Esophagus (tissue), 2 donors: ENCODE measurements around the gene MFSD6. TPM values are rescaled to one million over a fixed set of nuclear protein-coding genes. Genes with fewer than 3 reads are reported as not detected.
"Not testable (repeated sequence)": the region's sequence is repeated elsewhere in the genome, so short reads cannot be mapped to it uniquely, and the experiment has no call there.

Source experiments
- H3K27ac ChIP-seq, 2 donors: one replicate each; pipeline ENCODE4 v1.5.1; 2013; ENCODE audit warnings: low read depth in 2 of 2, mild to moderate bottlenecking in 2 of 2, inconsistent platforms in 1 of 2, low read length in 1 of 2, moderate library complexity in 1 of 2
- H3K27me3 ChIP-seq, 2 donors: one replicate each; pipeline ENCODE4 v1.6.1; 2013; ENCODE audit warnings: low read length in 2 of 2, control low read depth in 1 of 2, mild to moderate bottlenecking in 1 of 2; ENCODE audit not compliant: insufficient read depth in 2 of 2, control insufficient read depth in 1 of 2
- H3K36me3 ChIP-seq, 2 donors: one replicate each; pipeline ENCODE4 v1.6.1; 2013; ENCODE audit warnings: low read length in 1 of 2; ENCODE audit not compliant: control insufficient read depth in 2 of 2, insufficient read depth in 2 of 2
- H3K4me1 ChIP-seq, 2 donors: one replicate each; pipeline ENCODE4 v1.6.1; 2013; ENCODE audit warnings: low read length in 1 of 2; ENCODE audit not compliant: control insufficient read depth in 2 of 2, insufficient read depth in 2 of 2
- H3K4me3 ChIP-seq, 2 donors: one replicate each; pipeline ENCODE4 v1.5.1; 2013; ENCODE audit warnings: low read length in 2 of 2, mild to moderate bottlenecking in 2 of 2, low read depth in 1 of 2, moderate library complexity in 1 of 2
- H3K9me3 ChIP-seq, 2 donors: one replicate each; pipeline ENCODE4 v1.6.1; 2013; ENCODE audit warnings: mild to moderate bottlenecking in 2 of 2, low read depth in 1 of 2, low read length in 1 of 2, moderate library complexity in 1 of 2; ENCODE audit not compliant: control insufficient read depth in 2 of 2, insufficient read depth in 1 of 2
- whole genome bisulfite sequencing, 2 donors: extraction: QIAGEN DNeasy Blood & Tissue Kit; methylation state at CpG; one replicate each; pipeline ENCODE4 v1.1.7; 2013; 5-methylcytosine and 5-hydroxymethylcytosine counted together
- polyA plus RNA-seq, 2 donors: library from polyadenylated mRNA; stranded (reverse); fragments of 200-250 nt; gene quantifications; one replicate each; pipeline ENCODE4 v1.2.3, GENCODE V29; 2013
- donor health status: healthy with polysubstance abuse.
- donor health status: Bipolar disorder and iron deficiency.

The MFSD6 gene
- polyA plus RNA-seq, 2 donors, result 25.2 to 30.5 TPM

- Histone ChIP-seq H3K9me3 (no peaks in the 10 kb centered on the region), H3K27me3 (no peaks in the 10 kb centered on the region), H3K36me3 (peaks cover 9 to 16% of the 10 kb centered on the region in 2 donors), H3K4me1 (peaks cover 0 to 2% of the 10 kb centered on the region in 2 donors), H3K27ac (no peak overlapping the region), H3K4me3 (no peak overlapping the region)
- WGBS, 2 donors, result 58 to 63% methylated on average over 3 of the region's 3 CpGs
Measured at GRCh38 chr2:190501702-190502407, 93.7 kb downstream of the MFSD6 start.

- Histone ChIP-seq H3K27me3 (no peaks in the 10 kb centered on the region), H3K36me3 (peaks cover 9 to 16% of the 10 kb centered on the region in 2 donors), H3K4me1 (peaks cover 0 to 2% of the 10 kb centered on the region in 2 donors), H3K4me3 (no peak overlapping the region), H3K27ac (no peak overlapping the region), H3K9me3 (no peaks in the 10 kb centered on the region)
- WGBS, 2 donors, result 78 to 88% methylated on average over 3 of the region's 3 CpGs
Measured at GRCh38 chr2:190503088-190503487, 94.9 kb downstream of the MFSD6 start.

- Histone ChIP-seq H3K27ac (no peak overlapping the region), H3K27me3 (no peaks in the 10 kb centered on the region), H3K4me1 (peaks cover 0 to 1% of the 10 kb centered on the region in 2 donors), H3K36me3 (peaks cover 6 to 13% of the 10 kb centered on the region in 2 donors), H3K4me3 (no peak overlapping the region), H3K9me3 (no peaks in the 10 kb centered on the region)
- WGBS, 2 donors, result 97% methylated on average over 3 of the region's 3 CpGs
Measured at GRCh38 chr2:190504912-190505311, 96.8 kb downstream of the MFSD6 start.

- WGBS, 2 donors, result 82 to 90% methylated on average over 1 of the region's 1 CpG
- Histone ChIP-seq H3K4me3 (no peak overlapping the region), H3K9me3 (no peaks in the 10 kb centered on the region), H3K4me1 (no peaks in the 10 kb centered on the region), H3K27ac (no peak overlapping the region), H3K36me3 (peaks cover 4 to 11% of the 10 kb centered on the region in 2 donors), H3K27me3 (no peaks in the 10 kb centered on the region)
Measured at GRCh38 chr2:190505696-190506095, 97.5 kb downstream of the MFSD6 start.

GRCh38 chr2:190506666-190507065, 98.5 kb downstream of the MFSD6 start:
- Histone ChIP-seq H3K27me3 (no peaks in the 10 kb centered on the region), H3K9me3 (no peaks in the 10 kb centered on the region), H3K27ac (no peak overlapping the region), H3K4me3 (no peak overlapping the region), H3K36me3 (peaks cover 4 to 7% of the 10 kb centered on the region in 2 donors), H3K4me1 (no peaks in the 10 kb centered on the region)
- WGBS, 2 donors, result 57 to 59% methylated on average over 2 of the region's 2 CpGs

- H3K27ac ChIP-seq, result no peak overlapping the region
- H3K4me1 ChIP-seq, result no peaks in the 10 kb centered on the region
- no peaks in the 10 kb centered on the region for H3K27me3 ChIP-seq
- H3K9me3 ChIP-seq, result no peaks in the 10 kb centered on the region
- H3K36me3 ChIP-seq, result peaks cover 4 to 7% of the 10 kb centered on the region in 2 donors
- H3K4me3 ChIP-seq, result no peak overlapping the region
- WGBS, 2 donors, result 61% methylated on average over 4 of the region's 4 CpGs
Measured at GRCh38 chr2:190507135-190507534, 99.0 kb downstream of the MFSD6 start.

- H3K36me3 ChIP-seq, H3K27ac ChIP-seq, H3K4me3 ChIP-seq, H3K9me3 ChIP-seq, H3K4me1 ChIP-seq, H3K27me3 ChIP-seq: not testable (repeated sequence)
- WGBS, 2 donors, result 95 to 96% methylated on average over 5 of the region's 5 CpGs
Measured at GRCh38 chr2:190509895-190510294, 101.7 kb downstream of the MFSD6 start.

- Histone ChIP-seq H3K36me3 (peaks cover 2 to 8% of the 10 kb centered on the region in 2 donors), H3K4me1 (no peaks in the 10 kb centered on the region), H3K4me3 (no peak overlapping the region), H3K27me3 (no peaks in the 10 kb centered on the region), H3K9me3 (no peaks in the 10 kb centered on the region), H3K27ac (no peak overlapping the region)
- WGBS, 2 donors, result 66 to 71% methylated on average over 2 of the region's 2 CpGs
Measured at GRCh38 chr2:190511104-190511503, 102.9 kb downstream of the MFSD6 start.

GRCh38 chr2:190512539-190513095, 104.5 kb downstream of the MFSD6 start:
- H3K36me3 ChIP-seq, result peaks cover 2 to 8% of the 10 kb centered on the region in 2 donors
- H3K27ac ChIP-seq, result no peak overlapping the region
- no peak overlapping the region for H3K4me3 ChIP-seq
- no peaks in the 10 kb centered on the region for H3K27me3 ChIP-seq
- H3K9me3 ChIP-seq, result no peaks in the 10 kb centered on the region
- 82 to 86% methylated on average over 5 of the region's 5 CpGs for WGBS, 2 donors
- no peaks in the 10 kb centered on the region for H3K4me1 ChIP-seq

GRCh38 chr2:190513877-190514276, 105.7 kb downstream of the MFSD6 start:
- no peak overlapping the region for H3K27ac ChIP-seq
- 81 to 85% methylated on average over 2 of the region's 2 CpGs for WGBS, 2 donors
- no peaks in the 10 kb centered on the region for H3K27me3 ChIP-seq
- H3K36me3 ChIP-seq, result peaks cover 2 to 8% of the 10 kb centered on the region in 2 donors
- H3K9me3 ChIP-seq, result no peaks in the 10 kb centered on the region
- H3K4me3 ChIP-seq, result no peak overlapping the region
- H3K4me1 ChIP-seq, result no peaks in the 10 kb centered on the region
